DND-41 (cell line): ENCODE results near the gene RUFY3.
A peak's percentile ranks its signal among the peaks of the same experiment; 100 is the strongest.

Experiments used
- CTCF ChIP-seq: IDR thresholded peaks from 2 replicates; pipeline ENCODE4 v1.5.1; 2012; ENCODE audit warnings: borderline replicate concordance, low read length, moderate library complexity, mild to moderate bottlenecking; ENCODE audit not compliant: poor library complexity, severe bottlenecking; ENCODE audit errors: extremely low read depth
- EZH2 ChIP-seq: IDR thresholded peaks from 3 replicates; pipeline ENCODE4 v1.6.1; 2012; ENCODE audit warnings: borderline replicate concordance, low read depth, mild to moderate bottlenecking, moderate library complexity, low read length, inconsistent platforms; ENCODE audit not compliant: severe bottlenecking

GRCh38 chr4:70734971-70735370, 13.2 kb downstream of the RUFY3 start:
- TF ChIP-seq CTCF (peak; percentile 20), EZH2 (no peak)
